ENCODE results near the gene PDIA5. TPM values are rescaled to one million over a fixed set of nuclear protein-coding genes. Genes with fewer than 3 reads are reported as not detected.

The PDIA5 gene
- total RNA-seq, 4 donors from 2014 or later, result 3.6 to 38.1 (median 25.1) TPM

DNA sequence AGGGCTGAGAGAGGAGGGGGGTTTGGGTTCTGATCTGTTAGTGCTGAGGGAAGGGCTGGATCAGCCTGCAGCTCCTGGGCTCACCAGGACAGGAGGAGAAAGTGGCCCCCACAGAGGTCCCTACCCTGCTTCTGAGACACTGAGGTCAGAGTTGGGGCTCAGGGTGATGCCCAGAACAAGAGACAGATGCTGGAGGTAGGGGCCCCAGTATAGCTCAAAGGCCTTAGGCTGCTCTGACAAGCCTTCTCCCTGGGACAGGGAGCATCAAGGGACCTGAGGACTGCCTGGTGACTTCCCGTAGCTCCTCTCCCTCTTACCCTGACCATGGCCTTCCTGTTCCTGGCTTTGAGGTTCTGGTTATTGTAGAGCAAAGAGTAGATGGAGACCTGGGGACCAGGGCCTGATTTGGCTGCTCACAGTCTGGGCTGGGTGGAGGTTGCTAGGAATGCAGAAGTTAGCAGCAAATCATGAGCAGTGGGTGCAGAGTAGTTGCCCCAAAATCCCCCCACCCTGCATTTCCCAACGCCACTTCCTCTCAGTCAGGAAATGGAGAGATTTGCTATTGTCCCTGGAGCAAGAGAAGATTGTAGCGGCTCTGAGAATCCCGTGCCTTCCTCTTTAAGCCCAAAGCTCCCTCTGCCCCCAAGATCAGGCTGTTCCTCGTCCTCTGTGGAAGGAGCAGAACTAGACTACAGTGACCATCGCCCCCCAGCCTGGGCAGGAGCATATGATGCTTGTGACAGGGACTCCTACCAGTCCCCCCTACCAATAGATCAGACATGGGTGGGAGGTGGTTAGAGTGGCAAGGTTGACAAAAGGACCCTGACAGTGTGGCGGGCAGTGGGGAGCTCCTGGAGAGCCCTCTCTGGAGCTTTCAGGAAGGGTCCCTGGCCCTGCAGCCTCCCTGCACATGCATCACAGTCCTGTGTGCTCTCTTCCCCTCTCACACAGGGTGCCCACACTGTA, 87.5 kb downstream of the PDIA5 start:
- intact Hi-C loops (cut with DNase I; ENCODE audit: low total_unique reads), result no loop called here
- Histone ChIP-seq H3K4me1 (no peaks in the 10 kb centered on the region), H3K27me3 (no peaks in the 10 kb centered on the region), H3K9me3 (no peaks in the 10 kb centered on the region), H3K4me3 (no peak overlapping the region), H3K36me3 (no peaks in the 10 kb centered on the region), H3K27ac (no peak overlapping the region)
- TF ChIP-seq, protein P1, sequence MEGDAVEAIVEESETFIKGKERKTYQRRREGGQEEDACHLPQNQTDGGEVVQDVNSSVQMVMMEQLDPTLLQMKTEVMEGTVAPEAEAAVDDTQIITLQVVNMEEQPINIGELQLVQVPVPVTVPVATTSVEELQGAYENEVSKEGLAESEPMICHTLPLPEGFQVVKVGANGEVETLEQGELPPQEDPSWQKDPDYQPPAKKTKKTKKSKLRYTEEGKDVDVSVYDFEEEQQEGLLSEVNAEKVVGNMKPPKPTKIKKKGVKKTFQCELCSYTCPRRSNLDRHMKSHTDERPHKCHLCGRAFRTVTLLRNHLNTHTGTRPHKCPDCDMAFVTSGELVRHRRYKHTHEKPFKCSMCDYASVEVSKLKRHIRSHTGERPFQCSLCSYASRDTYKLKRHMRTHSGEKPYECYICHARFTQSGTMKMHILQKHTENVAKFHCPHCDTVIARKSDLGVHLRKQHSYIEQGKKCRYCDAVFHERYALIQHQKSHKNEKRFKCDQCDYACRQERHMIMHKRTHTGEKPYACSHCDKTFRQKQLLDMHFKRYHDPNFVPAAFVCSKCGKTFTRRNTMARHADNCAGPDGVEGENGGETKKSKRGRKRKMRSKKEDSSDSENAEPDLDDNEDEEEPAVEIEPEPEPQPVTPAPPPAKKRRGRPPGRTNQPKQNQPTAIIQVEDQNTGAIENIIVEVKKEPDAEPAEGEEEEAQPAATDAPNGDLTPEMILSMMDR (IDR thresholded peaks at IDR 0.05), result no peak
- no peak for TF ChIP-seq POLR2A (IDR thresholded peaks at IDR 0.05)
- no peak for DNase-seq

DNA sequence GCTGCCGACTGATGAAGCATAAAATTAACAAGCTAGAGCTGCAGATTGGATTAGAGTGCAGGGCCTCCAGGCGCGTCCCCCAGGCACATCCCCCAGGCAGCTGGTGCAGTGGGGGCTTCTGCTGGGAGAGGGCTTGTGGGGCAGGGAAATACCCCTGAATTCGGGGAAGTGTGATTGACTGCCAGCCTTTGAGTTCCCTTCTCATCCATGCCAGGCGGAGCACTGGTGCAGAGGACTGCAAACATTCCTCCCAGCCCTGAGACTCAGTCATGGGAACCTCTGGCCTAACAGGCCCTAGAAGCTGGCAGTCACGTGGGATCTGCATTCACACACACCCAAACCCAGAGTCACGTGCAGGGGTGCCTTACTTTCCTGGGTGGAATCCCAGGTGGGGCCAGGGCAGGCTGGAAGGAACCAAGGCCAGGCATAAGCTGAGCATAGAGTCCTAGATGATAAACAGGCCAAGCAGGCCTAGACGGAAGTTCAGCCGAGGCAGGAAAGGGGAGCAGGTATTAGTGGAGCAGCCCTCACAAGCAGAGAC, 88.7 kb downstream of the PDIA5 start:
- Histone ChIP-seq H3K4me1 (no peaks in the 10 kb centered on the region), H3K9me3 (no peaks in the 10 kb centered on the region), H3K27ac (no peak overlapping the region), H3K36me3 (no peaks in the 10 kb centered on the region), H3K4me3 (no peak overlapping the region), H3K27me3 (no peaks in the 10 kb centered on the region)
- no peak for DNase-seq
- intact Hi-C loops (cut with DNase I; ENCODE audit: low total_unique reads), result no loop called here
- no peak for TF ChIP-seq POLR2A (IDR thresholded peaks at IDR 0.05)
- TF ChIP-seq, protein P1 (IDR thresholded peaks at IDR 0.05), result no peak

DNA sequence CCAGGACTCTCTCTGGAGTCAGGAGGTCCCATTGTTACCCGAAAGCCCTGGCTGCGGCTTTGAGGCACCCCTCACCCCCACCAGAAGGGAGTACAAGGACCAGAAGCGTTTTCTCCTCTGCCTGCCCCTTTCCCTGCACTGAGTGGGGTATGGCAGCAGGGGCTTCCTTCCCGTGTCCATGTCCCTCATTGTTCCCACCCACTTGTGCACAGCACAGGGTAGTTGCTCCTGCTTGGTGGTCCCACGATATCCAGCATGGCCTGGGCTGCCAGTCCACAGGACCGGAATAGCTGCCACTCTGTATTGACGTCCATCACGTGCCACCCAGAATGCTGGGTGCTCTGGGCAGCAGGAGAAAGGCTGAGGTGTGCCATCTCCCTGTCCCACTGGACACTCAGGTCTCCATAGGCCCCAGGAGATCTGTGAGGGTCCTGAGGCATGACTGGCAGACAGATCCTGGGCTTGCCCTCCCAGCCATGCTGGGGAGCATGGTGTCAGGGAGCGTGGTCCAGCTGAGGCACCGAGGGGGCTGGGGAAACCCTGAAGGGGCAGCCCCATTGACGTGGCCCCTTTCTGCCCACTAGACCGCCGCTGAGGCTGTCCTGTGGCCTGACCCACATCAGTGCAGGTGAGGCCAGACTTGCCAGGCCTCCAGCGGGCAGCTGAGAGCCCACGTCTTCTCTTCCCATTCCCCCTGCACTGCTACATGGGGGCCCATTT, 89.6 kb downstream of the PDIA5 start:
- H3K27me3 ChIP-seq, result no peaks in the 10 kb centered on the region
- H3K27ac ChIP-seq, result no peak overlapping the region
- no peaks in the 10 kb centered on the region for H3K36me3 ChIP-seq
- H3K4me3 ChIP-seq, result no peak overlapping the region
- H3K9me3 ChIP-seq, result no peaks in the 10 kb centered on the region
- no peaks in the 10 kb centered on the region for H3K4me1 ChIP-seq
- DNase-seq, result no peak
- TF ChIP-seq, protein P1 (IDR thresholded peaks at IDR 0.05), result no peak
- TF ChIP-seq POLR2A (IDR thresholded peaks at IDR 0.05), result no peak
- intact Hi-C loops (cut with DNase I; ENCODE audit: low total_unique reads), result no loop called here

DNA sequence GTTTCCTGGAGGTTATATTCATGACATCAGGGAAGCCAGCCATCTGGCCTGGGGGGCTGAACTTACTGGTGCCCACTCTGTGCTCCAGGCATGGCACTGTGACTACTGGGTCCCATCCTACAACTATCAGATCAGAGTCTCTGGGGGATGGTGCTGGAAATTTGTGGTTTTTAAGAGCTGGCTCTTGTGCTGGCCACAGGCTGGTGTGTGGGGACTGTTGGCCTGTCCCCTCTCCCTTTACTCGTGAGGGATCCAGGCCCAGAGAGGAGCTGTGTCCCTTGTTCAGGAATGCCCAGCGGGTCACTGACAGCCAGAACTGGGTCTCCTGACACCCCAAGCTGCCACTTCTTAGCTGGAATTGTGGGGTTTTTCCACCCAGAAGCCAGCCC, 90.4 kb downstream of the PDIA5 start:
- DNase-seq, result no peak

More for the DNA sequence above, 90.4 kb downstream of the PDIA5 start:
- Histone ChIP-seq H3K36me3 (no peaks in the 10 kb centered on the region), H3K27ac (no peak overlapping the region), H3K27me3 (no peaks in the 10 kb centered on the region), H3K4me1 (no peaks in the 10 kb centered on the region), H3K4me3 (no peak overlapping the region), H3K9me3 (no peaks in the 10 kb centered on the region)
- intact Hi-C loops (cut with DNase I; ENCODE audit: low total_unique reads), result no loop called here
- no peak for TF ChIP-seq POLR2A (IDR thresholded peaks at IDR 0.05)
- TF ChIP-seq, protein P1 (IDR thresholded peaks at IDR 0.05), result no peak
